ENCODE measurements around the gene TTLL8.

TTLL8 gene

DNA sequence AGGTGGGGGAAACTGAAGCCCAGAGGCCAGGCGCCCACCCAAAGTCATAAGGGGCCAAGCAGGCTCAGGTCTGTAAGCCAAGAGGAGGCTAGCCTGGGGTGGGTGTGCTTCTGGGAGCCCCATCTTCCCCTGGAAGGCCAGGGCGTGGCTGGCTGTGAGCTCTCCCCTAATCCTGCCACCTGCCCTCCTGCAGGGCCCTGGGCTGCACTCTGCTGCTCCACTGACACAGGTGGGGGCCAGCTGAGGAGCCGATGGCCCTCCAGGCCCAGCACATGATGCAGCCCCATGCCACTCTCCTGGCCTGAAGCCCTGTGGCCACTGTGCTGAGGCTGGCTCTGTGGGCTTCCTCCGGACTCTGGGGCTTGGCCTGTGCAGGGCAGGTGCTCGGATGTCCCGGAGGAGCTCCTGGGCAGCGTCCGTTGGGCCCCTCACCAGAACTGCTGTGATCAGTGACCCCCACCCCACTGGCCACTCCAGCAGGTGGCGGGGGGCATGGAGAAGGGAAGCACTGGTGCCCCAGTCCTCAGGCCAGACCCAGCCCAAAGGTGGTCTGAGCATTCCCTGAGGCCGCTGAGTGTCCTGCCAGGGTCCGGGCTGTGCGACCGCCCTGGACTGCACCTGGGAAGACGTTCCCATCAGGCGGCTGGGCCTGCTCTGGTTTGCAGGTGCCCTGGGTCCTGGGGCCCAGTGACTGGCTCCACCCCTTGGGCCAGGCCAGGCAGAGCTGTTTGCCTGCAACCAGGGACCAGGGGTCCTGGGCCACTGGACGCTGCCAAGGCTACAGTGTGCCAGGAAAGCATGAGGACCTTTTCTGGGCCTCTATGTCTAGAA is 89.1 kb downstream of the TTLL8 start:
- H3K27ac Mint-ChIP-seq: peak overlapping the region; percentile 97
- no peaks in the 10 kb centered on the region for H3K27me3 Mint-ChIP-seq
- no peak overlapping the region for H3K4me3 Mint-ChIP-seq
- peaks cover 28% of the 10 kb centered on the region for H3K36me3 Mint-ChIP-seq (ENCODE audit: low read depth)
- H3K9me3 Mint-ChIP-seq: no peaks in the 10 kb centered on the region
- peaks cover 68% of the 10 kb centered on the region for H3K4me1 Mint-ChIP-seq (ENCODE audit: low read depth)
- intact Hi-C loops (cut with micrococcal nuclease): no loop called here

All from dendritic cell treated with granulocyte-macrophage colony-stimulating factor and Interleukin-4, amounts not matched to agents 40 ng/mL and 50 ng/mL, for 4 days (primary cell).